ENCODE results near the gene KLHL15. TPM values are rescaled to one million over a fixed set of nuclear protein-coding genes. Genes with fewer than 3 reads are reported as not detected.
A peak's percentile ranks its signal among the peaks of the same experiment; 100 is the strongest.

The KLHL15 gene
- total RNA-seq, 6 donors from 2014 or later, result 3.4 to 13.5 (median 5.7) TPM

GRCh38 chrX:24030597-24030996 lies 3.6 kb upstream of the KLHL15 start:
- no peak overlapping the region for H3K27ac ChIP-seq
- H3K4me3 ChIP-seq, result no peak overlapping the region
- WGBS, 2 donors, result 88 to 89% methylated on average over 5 of the region's 5 CpGs
- DNase-seq (no peak), ATAC-seq (ENCODE audit: low FRiP score in 2 of 2) (no peak)
- no peaks in the 10 kb centered on the region for H3K27me3 ChIP-seq
- no peaks in the 10 kb centered on the region for H3K36me3 ChIP-seq
- H3K4me1 ChIP-seq, result no peaks in the 10 kb centered on the region
- TF ChIP-seq EP300 (IDR thresholded peaks at IDR 0.05) (no peak), POLR2A (IDR thresholded peaks at IDR 0.05) (no peak), POLR2AphosphoS5 (IDR thresholded peaks at IDR 0.05) (no peak), CTCF (IDR thresholded peaks at IDR 0.05) (no peak)
- peaks cover 0 to 2% (median 0%) of the 10 kb centered on the region in 4 donors for H3K9me3 ChIP-seq

GRCh38 chrX:24027985-24028384 lies 999 bp upstream of the KLHL15 start:
- Histone ChIP-seq H3K27ac (no peak overlapping the region), H3K4me1 (peaks cover 0 to 3% (median 0%) of the 10 kb centered on the region in 4 donors), H3K36me3 (no peaks in the 10 kb centered on the region), H3K9me3 (peaks cover 0 to 4% (median 0%) of the 10 kb centered on the region in 4 donors), H3K27me3 (no peaks in the 10 kb centered on the region), H3K4me3 (no peak overlapping the region)
- WGBS, 2 donors, result 90% methylated on average over 6 of the region's 6 CpGs; no CpG with 5 or more reads in 1 of the 2 donors
- no peak for TF ChIP-seq EP300 (IDR thresholded peaks at IDR 0.05)
- no peak for TF ChIP-seq POLR2A (IDR thresholded peaks at IDR 0.05)
- TF ChIP-seq CTCF (IDR thresholded peaks at IDR 0.05), result no peak
- no peak for TF ChIP-seq POLR2AphosphoS5 (IDR thresholded peaks at IDR 0.05)
- ATAC-seq (ENCODE audit: low FRiP score in 2 of 2), result no peak
- DNase-seq, result no peak

- DNase-seq (no peak), ATAC-seq (ENCODE audit: low FRiP score in 2 of 2) (no peak)
- Histone ChIP-seq H3K36me3 (no peaks in the 10 kb centered on the region), H3K27me3 (no peaks in the 10 kb centered on the region), H3K27ac (peak overlapping the region; percentile 94 to 97 (median 96)), H3K4me3 (peak overlapping the region in 3 of 4 donors; percentile 55 to 71 (median 68)), H3K9me3 (peaks cover 0 to 4% (median 0%) of the 10 kb centered on the region in 4 donors), H3K4me1 (peaks cover 0 to 4% (median 0%) of the 10 kb centered on the region in 4 donors)
- 13 to 33% methylated on average over 7 to 13 of the region's 13 CpGs for WGBS, 2 donors
- no peak for TF ChIP-seq POLR2AphosphoS5 (IDR thresholded peaks at IDR 0.05)
These were observed 554 bp downstream of the KLHL15 start for GRCh38 chrX:24026432-24026831.

GRCh38 chrX:24025741-24026403 lies 1.1 kb downstream of the KLHL15 start:
- no peaks in the 10 kb centered on the region for H3K27me3 ChIP-seq
- WGBS, 2 donors, result 0 to 40% methylated on average over 8 to 17 of the region's 46 CpGs
- DNase-seq (peak in 1 of 2 donors; percentile 31), ATAC-seq (ENCODE audit: low FRiP score in 2 of 2) (peak; percentile 26 to 58)
- peak overlapping the region; percentile 94 to 97 (median 96) for H3K27ac ChIP-seq
- H3K36me3 ChIP-seq, result no peaks in the 10 kb centered on the region
- peaks cover 0 to 4% (median 0%) of the 10 kb centered on the region in 4 donors for H3K9me3 ChIP-seq
- peaks cover 0 to 4% (median 0%) of the 10 kb centered on the region in 4 donors for H3K4me1 ChIP-seq
- peak overlapping the region; percentile 45 to 71 (median 62) for H3K4me3 ChIP-seq
- TF ChIP-seq EP300 (IDR thresholded peaks at IDR 0.05) (no peak), CTCF (IDR thresholded peaks at IDR 0.05) (no peak), POLR2AphosphoS5 (IDR thresholded peaks at IDR 0.05) (peak in 1 of 2 donors; percentile 3), POLR2A (IDR thresholded peaks at IDR 0.05) (peak in 2 of 4 donors; percentile 54 to 71)

GRCh38 chrX:24024819-24025740 lies 1.9 kb downstream of the KLHL15 start:
- 37% methylated on average over 49 of the region's 111 CpGs; no CpG with 5 or more reads in 1 of the 2 donors for WGBS, 2 donors
- ATAC-seq (ENCODE audit: low FRiP score in 2 of 2), result peak; percentile 95 to 96
- peak overlapping the region; percentile 94 to 97 (median 96) for H3K27ac ChIP-seq
- peaks cover 0 to 4% (median 0%) of the 10 kb centered on the region in 4 donors for H3K9me3 ChIP-seq
- TF ChIP-seq CTCF (IDR thresholded peaks at IDR 0.05), result peak in 5 of 6 experiments; percentile 17 to 40 (median 33)
- TF ChIP-seq POLR2AphosphoS5 (IDR thresholded peaks at IDR 0.05), result peak; percentile 60 to 94
- TF ChIP-seq POLR2A (IDR thresholded peaks at IDR 0.05), result peak in 3 of 4 donors; percentile 62 to 85 (median 78)
- TF ChIP-seq EP300 (IDR thresholded peaks at IDR 0.05), result peak in 2 of 4 donors; percentile 6 to 26
- H3K4me3 ChIP-seq, result peak overlapping the region; percentile 32 to 71 (median 62)
- no peaks in the 10 kb centered on the region for H3K36me3 ChIP-seq
- peaks cover 0 to 4% (median 0%) of the 10 kb centered on the region in 4 donors for H3K4me1 ChIP-seq
- H3K27me3 ChIP-seq, result no peaks in the 10 kb centered on the region
- peak; percentile 85 to 96 for DNase-seq
